ENCODE data around the gene ANO8. TPM values are rescaled to one million over a fixed set of nuclear protein-coding genes. Genes with fewer than 3 reads are reported as not detected.

Gene ANO8
- total and polyA plus RNA-seq, 2 of the 8 experiments (the other 6 are each of a cell fraction or from before 2014, with no cell fraction given): 9.5 to 20.7 TPM

DNA sequence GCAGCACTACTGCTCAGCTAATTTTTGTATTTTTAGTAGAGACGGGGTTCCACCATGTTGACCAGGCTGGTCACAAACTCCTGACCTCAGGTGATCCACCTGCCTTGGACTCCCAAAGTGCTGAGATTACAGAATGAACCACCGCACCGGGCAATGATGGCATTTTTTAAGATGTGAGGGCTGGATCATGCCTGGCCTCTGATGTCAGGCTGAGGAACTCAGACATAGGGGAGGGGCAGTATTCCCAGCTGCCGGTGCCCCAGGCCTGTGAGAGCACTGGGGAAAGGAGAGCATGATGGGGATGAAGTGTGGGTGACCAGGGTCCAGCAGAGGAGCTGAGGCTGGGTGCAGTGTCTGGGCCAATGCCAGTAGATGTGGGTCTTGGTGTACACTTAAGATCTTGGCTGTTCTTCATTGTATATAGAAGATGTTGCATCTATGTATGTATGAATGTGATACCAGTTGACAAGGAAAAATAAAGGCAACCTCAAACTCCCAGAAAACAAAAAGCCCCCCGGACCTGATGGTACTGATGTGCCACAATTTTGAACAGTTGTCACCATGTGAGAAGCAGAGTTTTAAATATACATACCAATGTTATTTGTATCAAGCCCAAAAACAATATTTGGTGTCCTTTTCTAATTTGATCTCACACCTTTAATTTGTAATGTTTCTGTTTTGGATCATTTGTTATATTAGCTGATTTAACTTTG lies 45.9 kb upstream of the ANO8 start:
- no peak overlapping the region for H4K91ac ChIP-seq (replicated peaks; ENCODE audit: insufficient read length, low read length)
- CTCF ChIA-PET (ENCODE audit: partially characterized antibody): interaction anchor here (0.6 to 1.9 kb wide), 6 partner anchors 9 to 376 kb away, joined by 3 to 5 read pairs (median 4); no protein-coding TSS in a partner anchor
- peaks cover 0 to 11% (median 6%) of the 10 kb centered on the region in 4 experiments; a peak in 5 of 7 replicates for H3K4me1 ChIP-seq (replicated peaks in 1 of 4; ENCODE audit: control insufficient read depth in 3 of 4, insufficient read depth in 4 of 4, low read length in 3 of 4)
- no peak overlapping the region for H3K9ac ChIP-seq (replicated peaks in 1 of 4; ENCODE audit: extremely low read depth in 1 of 4, low read depth in 3 of 4, low read length in 3 of 4)
- POLR2A ChIA-PET (ENCODE audit: partially characterized antibody): interaction anchor here (0.8 to 1.2 kb wide), 2 partner anchors 26 to 53 kb away, joined by 3 read pairs; no protein-coding TSS in a partner anchor
- H2BK15ac ChIP-seq (ENCODE audit: low read length): no peak overlapping the region
- WGBS, 2 experiments (ENCODE audit: extremely low coverage in 1 of 2, insufficient coverage in 1 of 2, insufficient read length in 1 of 2, insufficient replicate concordance in 2 of 2, low coverage in 1 of 2, low lambda C conversion rate in 2 of 2, missing lambda C conversion rate in 1 of 2): 91% methylated on average over 5 of the region's 5 CpGs; no CpG with 5 or more reads in 1 of the 2 experiments
- no peak overlapping the region for H4K5ac ChIP-seq (ENCODE audit: insufficient read length, low read depth, low read length)
- H4K20me1 ChIP-seq (replicated peaks in 1 of 2; ENCODE audit: control insufficient read depth in 1 of 2, insufficient read depth in 2 of 2, low read length in 2 of 2): no peaks in the 10 kb centered on the region
- no peak overlapping the region for H2AFZ ChIP-seq (ENCODE audit: low read length)
- no peak overlapping the region for H3K14ac ChIP-seq (ENCODE audit: insufficient read length)
- H4K8ac ChIP-seq (ENCODE audit: extremely low read depth, insufficient read depth, low read length): no peak overlapping the region
- no peak overlapping the region for H3K4me2 ChIP-seq (ENCODE audit: insufficient read depth in 1 of 2, low read depth in 2 of 2, low read length in 2 of 2)
- H3K27me3 ChIP-seq (replicated peaks in 1 of 4; ENCODE audit: control insufficient read depth in 3 of 4, extremely low read depth in 1 of 4, insufficient read depth in 3 of 4, low read length in 3 of 4): no peaks in the 10 kb centered on the region
- no peak overlapping the region for H3K27ac ChIP-seq (ENCODE audit: low read depth, low read length)
- H3K79me2 ChIP-seq (ENCODE audit: control insufficient read depth in 1 of 2, insufficient read depth in 2 of 2, low read length in 2 of 2): no peaks in the 10 kb centered on the region
- DNase-seq (ENCODE audit: low read depth in 1 of 2, low spot score in 2 of 2) (no peak), FAIRE-seq (no peak)
- H3K4me3 ChIP-seq (ENCODE audit: extremely low read depth in 1 of 4, insufficient read depth in 2 of 4, low read depth in 3 of 4, low read length in 4 of 4): no peak overlapping the region
- H2BK20ac ChIP-seq (ENCODE audit: low read length): no peak overlapping the region
- H2BK120ac ChIP-seq (replicated peaks; ENCODE audit: low read depth, low read length): no peak overlapping the region
- no peak overlapping the region for H3K18ac ChIP-seq (ENCODE audit: extremely low read depth, low read length)
- H3K79me1 ChIP-seq (ENCODE audit: low read depth, low read length): no peaks in the 10 kb centered on the region
- H3K36me3 ChIP-seq (ENCODE audit: control insufficient read depth in 2 of 4, insufficient read depth in 4 of 4, low read length in 3 of 4): no peaks in the 10 kb centered on the region
- no peak overlapping the region for H2BK12ac ChIP-seq (ENCODE audit: low read depth, low read length)
- H3K9me3 ChIP-seq (ENCODE audit: insufficient read depth in 2 of 2, low read depth in 1 of 2, low read length in 1 of 2): 0 out of 4 replicates have a peak, but pooled peaks cover 0 to 3% of the 10 kb centered on the region in 2 experiments
- no peak for TF ChIP-seq NRF1 (IDR thresholded peaks at IDR 0.05; ENCODE audit: low read depth, low read length)
- TF ChIP-seq CREB1 (IDR thresholded peaks at IDR 0.05): no peak
- no peak for TF ChIP-seq TAF1 (IDR thresholded peaks at IDR 0.05; ENCODE audit: low read depth, low read length)
- no peak for TF ChIP-seq ZNF274 (IDR thresholded peaks at IDR 0.05; ENCODE audit: borderline replicate concordance, extremely low read depth, low read length)
- no peak overlapping the region for H2BK5ac ChIP-seq (ENCODE audit: low read depth, low read length)
- H3K4ac ChIP-seq (replicated peaks; ENCODE audit: insufficient read length, low read depth, low read length): no peak overlapping the region
- H3K23me2 ChIP-seq (ENCODE audit: low read depth, low read length): no peaks in the 10 kb centered on the region
- H3K23ac ChIP-seq (ENCODE audit: insufficient read length): no peak overlapping the region
- no peak overlapping the region for H3K56ac ChIP-seq (replicated peaks; ENCODE audit: insufficient read length, low read depth, low read length)
- no peak overlapping the region for H2AK5ac ChIP-seq (ENCODE audit: low read depth, low read length)

Measured in H1 (cell line).